IPS DF 6.9 (cell line): ENCODE results near the gene RHD.
"Not testable (repeated sequence)": the region's sequence is repeated elsewhere in the genome, so short reads cannot be mapped to it uniquely, and the experiment has no call there.

Experiments
- DNase-seq: peaks from one replicate; pipeline ENCODE4 v3.0.0-alpha.2; 2013; ENCODE audit warnings: low read depth, low spot score
- H3K27ac ChIP-seq: one replicate; pipeline ENCODE4 v1.5.1; 2013; ENCODE audit warnings: low read length, control low read depth
- H3K27me3 ChIP-seq: 2 replicates; pipeline ENCODE4 v1.6.1; 2013; ENCODE audit warnings: mild to moderate bottlenecking, low read length; ENCODE audit not compliant: control insufficient read depth, insufficient read depth
- H3K36me3 ChIP-seq: 2 replicates; pipeline ENCODE4 v1.6.1; 2013; ENCODE audit warnings: low read length; ENCODE audit not compliant: control insufficient read depth, insufficient read depth
- H3K4me1 ChIP-seq: 2 replicates; pipeline ENCODE4 v1.6.1; 2013; ENCODE audit warnings: low read length; ENCODE audit not compliant: control insufficient read depth, insufficient read depth
- H3K4me3 ChIP-seq: 2 replicates; pipeline ENCODE4 v1.5.1; 2013; ENCODE audit warnings: mild to moderate bottlenecking, low read length
- H3K9me3 ChIP-seq: 2 replicates; pipeline ENCODE4 v1.6.1; 2013; ENCODE audit warnings: low read length, inconsistent platforms; ENCODE audit not compliant: control insufficient read depth, insufficient read depth
- WGBS: extraction: QIAGEN DNeasy Blood & Tissue Kit; methylation state at CpG from one replicate; pipeline ENCODE4 v1.1.7; 2013; ENCODE audit warnings: mixed read lengths, missing lambda C conversion rate; ENCODE audit not compliant: insufficient read length, insufficient coverage; 5-methylcytosine and 5-hydroxymethylcytosine counted together

RHD gene

DNA sequence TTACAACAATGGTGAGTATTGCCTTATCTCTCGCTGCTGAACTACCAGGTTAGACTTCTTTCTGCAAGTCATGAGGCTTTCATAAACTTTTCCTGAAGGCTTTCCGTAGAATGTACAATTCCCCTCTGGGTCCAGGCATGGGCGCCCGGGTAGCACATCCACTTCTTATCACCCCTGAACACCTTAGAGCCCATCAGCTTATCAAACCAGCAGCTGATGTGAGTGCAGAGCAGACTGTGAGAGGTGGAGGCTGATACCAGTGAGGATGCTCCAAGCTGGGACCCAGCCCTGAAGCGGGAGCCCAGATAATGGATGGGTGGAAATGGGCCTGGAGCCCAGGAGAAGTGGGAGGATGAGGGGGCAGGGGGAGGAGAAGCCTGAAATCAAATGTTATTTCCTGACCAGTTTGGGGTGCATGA, 7.4 kb downstream of the RHD start:
- not testable (repeated sequence) for DNase-seq, H3K4me1 ChIP-seq, H3K9me3 ChIP-seq, H3K27ac ChIP-seq, H3K36me3 ChIP-seq, H3K4me3 ChIP-seq, H3K27me3 ChIP-seq
- WGBS = no CpG with 5 or more reads among the region's 5 CpGs

DNA sequence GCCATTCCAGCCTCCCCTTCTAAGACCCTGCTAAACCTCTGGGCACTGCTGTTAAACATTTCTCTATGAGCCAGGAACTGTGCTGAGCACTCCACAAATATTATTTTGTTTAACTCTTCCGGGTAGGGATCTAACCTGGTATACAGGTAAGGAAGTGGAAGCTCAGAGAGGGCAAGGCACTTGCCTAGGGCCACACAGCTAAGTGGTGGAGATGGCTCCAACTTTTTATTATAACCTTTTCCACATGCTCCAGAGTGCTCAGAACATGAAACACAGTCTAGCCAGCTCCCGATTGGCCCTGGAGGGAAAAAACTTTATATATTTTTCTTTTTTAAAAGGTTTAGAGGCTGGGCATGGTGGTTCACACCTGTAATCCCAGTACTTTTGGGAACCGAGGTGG, 13.6 kb downstream of the RHD start:
- DNase-seq, H3K27ac ChIP-seq, H3K36me3 ChIP-seq, H3K4me3 ChIP-seq, H3K27me3 ChIP-seq, H3K9me3 ChIP-seq, H3K4me1 ChIP-seq: not testable (repeated sequence)
- WGBS = no CpG with 5 or more reads among the region's 3 CpGs

DNA sequence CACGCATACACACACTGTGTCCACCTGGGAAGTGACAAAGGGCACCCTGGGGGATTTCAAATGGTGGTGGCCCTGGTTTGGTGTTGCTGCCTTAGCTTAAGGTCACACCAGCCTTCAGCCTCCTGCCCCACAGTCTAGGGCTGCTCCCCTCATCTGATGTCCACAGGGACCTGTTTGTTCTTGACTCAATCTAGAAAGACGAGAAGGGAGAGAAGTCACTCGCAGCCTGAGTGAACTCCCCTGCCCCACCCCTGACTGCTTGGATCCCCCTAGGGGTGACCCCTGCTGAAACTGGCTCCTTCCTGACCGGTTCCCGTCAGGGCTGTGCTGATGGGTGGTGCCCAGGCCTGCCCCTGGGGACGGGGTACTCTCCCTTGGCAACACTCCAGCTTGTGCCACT, 14.9 kb downstream of the RHD start:
- no CpG with 5 or more reads among the region's 6 CpGs for WGBS
- H3K4me1 ChIP-seq, H3K9me3 ChIP-seq, H3K27me3 ChIP-seq, H3K36me3 ChIP-seq, H3K27ac ChIP-seq, H3K4me3 ChIP-seq, DNase-seq: not testable (repeated sequence)

DNA sequence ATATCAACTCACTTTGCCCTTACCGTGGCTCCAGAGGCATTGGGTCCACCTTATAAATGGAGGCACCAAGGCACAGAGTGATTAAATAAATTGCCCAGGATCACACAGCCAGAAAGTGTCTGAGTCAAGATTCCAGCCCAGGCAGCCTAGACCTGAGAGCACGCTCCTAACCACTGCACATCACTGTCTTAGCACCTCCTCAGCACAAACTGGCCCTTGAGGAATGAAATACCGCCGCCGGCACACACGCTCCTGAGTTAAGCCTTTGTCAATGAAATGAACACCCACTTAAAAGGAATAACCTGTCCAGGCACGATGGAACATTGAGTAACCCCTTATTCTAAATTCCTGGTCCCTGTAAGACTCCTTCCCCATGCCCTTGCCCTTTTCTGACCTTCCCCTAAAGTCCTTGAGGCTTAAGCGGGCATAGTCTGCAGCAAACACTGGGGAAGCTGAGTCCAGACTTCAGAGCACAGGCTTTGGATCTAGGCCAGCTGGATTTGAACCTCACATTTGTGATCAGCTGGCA, 16.3 kb downstream of the RHD start:
- not testable (repeated sequence) for H3K9me3 ChIP-seq, H3K27me3 ChIP-seq, H3K36me3 ChIP-seq, H3K4me3 ChIP-seq, H3K4me1 ChIP-seq, H3K27ac ChIP-seq, DNase-seq
- no CpG with 5 or more reads among the region's 8 CpGs for WGBS

- H3K4me3 ChIP-seq, H3K9me3 ChIP-seq, H3K27ac ChIP-seq, DNase-seq, H3K27me3 ChIP-seq, H3K4me1 ChIP-seq, H3K36me3 ChIP-seq: not testable (repeated sequence)
- WGBS = no CpG with 5 or more reads among the region's 6 CpGs
Measured at GRCh38 chr1:25290043-25290442, 17.7 kb downstream of the RHD start.

GRCh38 chr1:25293426-25293825, 21.1 kb downstream of the RHD start:
- not testable (repeated sequence) for H3K4me3 ChIP-seq, H3K4me1 ChIP-seq, H3K27me3 ChIP-seq, H3K27ac ChIP-seq, H3K9me3 ChIP-seq, H3K36me3 ChIP-seq, DNase-seq
- WGBS = no CpG with 5 or more reads among the region's 2 CpGs

- not testable (repeated sequence) for H3K27ac ChIP-seq, H3K36me3 ChIP-seq, H3K9me3 ChIP-seq, H3K27me3 ChIP-seq, H3K4me1 ChIP-seq, H3K4me3 ChIP-seq, DNase-seq
- no CpG with 5 or more reads among the region's 14 CpGs for WGBS
Measured at GRCh38 chr1:25294889-25295826, 22.8 kb downstream of the RHD start.

DNA sequence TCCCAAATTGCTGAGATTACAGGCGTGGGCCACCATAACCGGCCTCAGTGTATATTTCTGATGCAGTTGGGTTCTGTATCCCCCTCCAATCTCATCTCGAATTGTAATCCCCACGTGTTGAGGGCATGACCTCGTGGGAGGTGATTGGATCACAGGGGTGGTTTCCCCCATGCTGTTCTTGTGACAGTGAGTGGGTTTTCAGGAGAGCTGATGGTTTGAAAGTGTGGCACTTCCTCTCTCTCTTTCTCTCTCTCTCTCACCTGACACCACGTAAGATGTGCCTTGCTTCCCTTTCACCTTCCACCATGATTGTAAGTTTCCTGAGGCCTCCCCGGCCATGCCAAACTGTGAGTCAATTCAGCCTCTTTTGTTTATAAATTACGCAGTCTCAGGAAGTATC, 24.2 kb downstream of the RHD start:
- not testable (repeated sequence) for H3K4me3 ChIP-seq, H3K27ac ChIP-seq, H3K9me3 ChIP-seq, H3K4me1 ChIP-seq, H3K27me3 ChIP-seq, H3K36me3 ChIP-seq, DNase-seq
- WGBS = no CpG with 5 or more reads among the region's 8 CpGs

DNA sequence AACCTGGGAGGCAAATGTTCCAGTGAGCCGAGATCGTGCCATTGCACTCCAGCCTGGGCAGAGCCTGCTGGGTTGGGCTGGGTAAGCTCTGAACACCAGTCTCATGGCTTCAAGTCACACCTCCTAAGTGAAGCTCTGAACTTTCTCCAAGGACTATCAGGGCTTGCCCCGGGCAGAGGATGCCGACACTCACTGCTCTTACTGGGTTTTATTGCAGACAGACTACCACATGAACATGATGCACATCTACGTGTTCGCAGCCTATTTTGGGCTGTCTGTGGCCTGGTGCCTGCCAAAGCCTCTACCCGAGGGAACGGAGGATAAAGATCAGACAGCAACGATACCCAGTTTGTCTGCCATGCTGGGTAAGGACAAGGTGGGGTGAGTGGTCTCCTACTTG, 28.4 kb downstream of the RHD start:
- not testable (repeated sequence) for H3K36me3 ChIP-seq, DNase-seq, H3K27ac ChIP-seq, H3K27me3 ChIP-seq, H3K4me3 ChIP-seq, H3K9me3 ChIP-seq, H3K4me1 ChIP-seq
- no CpG with 5 or more reads among the region's 9 CpGs for WGBS

DNA sequence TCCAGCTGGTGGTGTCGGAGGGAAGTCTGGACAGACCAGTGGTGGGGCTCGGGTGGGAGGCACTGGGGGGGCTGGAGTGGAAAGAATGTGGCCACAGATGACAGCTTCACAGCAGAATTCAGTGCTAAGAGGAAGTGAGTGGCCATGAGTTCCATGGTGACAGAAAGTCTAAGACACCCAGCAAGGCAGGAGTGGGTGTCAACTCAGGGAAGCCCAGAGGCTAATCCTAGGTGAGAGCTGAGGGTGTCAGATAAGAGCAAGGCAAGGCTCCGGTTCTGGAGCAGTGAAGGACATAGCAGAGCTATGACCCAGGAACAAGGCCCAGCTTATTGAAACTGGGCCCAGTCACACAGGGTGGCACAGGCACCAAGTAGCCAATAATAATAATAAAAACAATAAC, 30.0 kb downstream of the RHD start:
- not testable (repeated sequence) for H3K9me3 ChIP-seq, H3K27me3 ChIP-seq, H3K4me1 ChIP-seq, H3K27ac ChIP-seq, DNase-seq, H3K36me3 ChIP-seq, H3K4me3 ChIP-seq
- no CpG with 5 or more reads among the region's 3 CpGs for WGBS

- not testable (repeated sequence) for H3K27ac ChIP-seq, H3K9me3 ChIP-seq, H3K4me1 ChIP-seq, DNase-seq, H3K36me3 ChIP-seq, H3K27me3 ChIP-seq, H3K4me3 ChIP-seq
- WGBS = no CpG with 5 or more reads among the region's 4 CpGs
Measured at GRCh38 chr1:25304936-25305335, 32.6 kb downstream of the RHD start.
